PC-9 (cell line): ENCODE results near the gene MCM9. TPM values are rescaled to one million over a fixed set of nuclear protein-coding genes. Genes with fewer than 3 reads are reported as not detected.

Experiments
- BruUV-seq: library from RNA; stranded (reverse); fragments of 400-500 nt; replicated peaks from 2 replicates; lab custom pipeline; 2021; lab: Mats Ljungman, UMichigan
- CTCF ChIA-PET: fragments of 300-600 bp; sonication (Branson Sonifier 250); formaldehyde crosslinking; loops from one replicate; lab custom pipeline; 2022; ENCODE audit warnings: antibody characterized with exemption; lab: Charles Lee
- POLR2A ChIA-PET: fragments of 300-600 bp; sonication (Branson Sonifier 250); formaldehyde crosslinking; loops from one replicate; lab custom pipeline; 2022; ENCODE audit warnings: antibody characterized with exemption; ENCODE audit not compliant: unreplicated experiment; lab: Charles Lee
- DNase-seq, 2 experiments: peaks; one replicate each; pipeline versions ENCODE4 v3.0.0 to v3.0.0-alpha.2; 2015 to 2022; ENCODE audit warnings: mixed read lengths in 1 of 2
- H2AFZ ChIP-seq: fragments of 200-600 bp; sonication (generic); 2 replicates; pipeline ENCODE4 v1.8.1; 2017; ENCODE audit warnings: antibody characterized with exemption
- H3F3A ChIP-seq: fragments of 200-600 bp; sonication (generic); 2 replicates; pipeline ENCODE4 v1.8.1; 2017; ENCODE audit warnings: antibody characterized with exemption, mild to moderate bottlenecking, low read depth; ENCODE audit not compliant: insufficient read depth
- H3K27ac ChIP-seq: fragments of 200-600 bp; sonication (generic); 2 replicates; pipeline ENCODE4 v1.6.1; 2016; ENCODE audit warnings: mixed run types
- H3K27me3 ChIP-seq: fragments of 200-600 bp; sonication (generic); 2 replicates; pipeline ENCODE4 v1.6.1; 2016; ENCODE audit warnings: low read depth, mixed run types; ENCODE audit not compliant: insufficient read depth
- H3K36me3 ChIP-seq: fragments of 200-600 bp; sonication (generic); 2 replicates; pipeline ENCODE4 v1.6.1; 2016; ENCODE audit warnings: low read depth, mixed run types
- H3K4me1 ChIP-seq: fragments of 200-600 bp; sonication (generic); replicated peaks from 2 replicates; pipeline ENCODE4 v1.6.1; 2016; ENCODE audit warnings: mixed run types; ENCODE audit not compliant: insufficient read depth
- H3K4me2 ChIP-seq: fragments of 200-600 bp; sonication (generic); 2 replicates; pipeline ENCODE4 v1.6.1; 2017; ENCODE audit warnings: mixed run types
- H3K4me3 ChIP-seq: fragments of 200-600 bp; sonication (generic); 2 replicates; pipeline ENCODE4 v1.6.1; 2016; ENCODE audit warnings: mixed run types
- H3K79me2 ChIP-seq: fragments of 200-600 bp; sonication (generic); 2 replicates; pipeline ENCODE4 v1.6.1; 2017; ENCODE audit warnings: low read depth, mixed run types
- H3K9me2 ChIP-seq: fragments of 200-600 bp; sonication (generic); 2 replicates; pipeline ENCODE4 v1.8.1; 2017; ENCODE audit warnings: mild to moderate bottlenecking; ENCODE audit not compliant: insufficient read depth
- H3K9me3 ChIP-seq: fragments of 200-600 bp; sonication (generic); 2 replicates; pipeline ENCODE4 v1.8.1; 2016; ENCODE audit warnings: low read depth; ENCODE audit not compliant: insufficient read depth
- H4K20me1 ChIP-seq: fragments of 200-600 bp; sonication (generic); 2 replicates; pipeline ENCODE4 v1.8.1; 2017; ENCODE audit not compliant: insufficient read depth
- CTCF ChIP-seq: fragments of 200-600 bp; sonication (generic); conservative IDR thresholded peaks from 2 replicates; pipeline ENCODE4 v1.6.1; 2017; ENCODE audit warnings: mixed run types, antibody characterized with exemption, mild to moderate bottlenecking, moderate library complexity
- EZH2 ChIP-seq: fragments of 200-600 bp; sonication (generic); IDR thresholded peaks from 2 replicates; pipeline ENCODE4 v1.8.0; 2017; ENCODE audit warnings: antibody characterized with exemption, low read depth
- intact Hi-C: fragments of 100-400 bp; cut with micrococcal nuclease; formaldehyde crosslinking; loops from one replicate; pipeline ENCODE4 v1.10.0; 2022; ENCODE audit not compliant: unreplicated experiment
- total RNA-seq: library from RNA; stranded (reverse); gene quantifications from 2 replicates; pipeline ENCODE4 v1.2.3, GENCODE V29; 2021

MCM9 gene
- total RNA-seq, 1 experiment from 2014 or later: 18.1 TPM

GRCh38 chr6:118830691-118831090 lies 104.3 kb downstream of the MCM9 start:
- Histone ChIP-seq H3K27me3 (no peaks in the 10 kb centered on the region), H3K36me3 (0 out of 2 replicates have a peak, but pooled peaks cover 10% of the 10 kb centered on the region), H3K27ac (no peak overlapping the region), H3K4me1 (no peaks in the 10 kb centered on the region), H3F3A (no peaks in the 10 kb centered on the region), H3K79me2 (no peaks in the 10 kb centered on the region), H4K20me1 (no peaks in the 10 kb centered on the region), H3K4me3 (no peak overlapping the region), H3K4me2 (no peak overlapping the region), H2AFZ (no peak overlapping the region), H3K9me2 (no peaks in the 10 kb centered on the region), H3K9me3 (no peaks in the 10 kb centered on the region)
- TF ChIP-seq CTCF (no peak), EZH2 (no peak)
- CTCF ChIA-PET: no interaction called here
- POLR2A ChIA-PET: no interaction called here
- intact Hi-C loops: no loop called here
- BruUV-seq: no TSS peak
- no peak for DNase-seq

- Histone ChIP-seq H3K27me3 (no peaks in the 10 kb centered on the region), H3K9me3 (no peaks in the 10 kb centered on the region), H3K4me1 (no peaks in the 10 kb centered on the region), H3K36me3 (0 out of 2 replicates have a peak, but pooled peaks cover 10% of the 10 kb centered on the region), H3K9me2 (no peaks in the 10 kb centered on the region), H4K20me1 (no peaks in the 10 kb centered on the region), H3K79me2 (no peaks in the 10 kb centered on the region), H2AFZ (no peak overlapping the region), H3F3A (no peaks in the 10 kb centered on the region), H3K4me3 (no peak overlapping the region), H3K4me2 (no peak overlapping the region), H3K27ac (no peak overlapping the region)
- intact Hi-C loops: no loop called here
- ChIA-PET POLR2A (no interaction called here), CTCF (no interaction called here)
- no peak for DNase-seq
- BruUV-seq: no TSS peak
- no peak for TF ChIP-seq CTCF
- TF ChIP-seq EZH2: no peak
Observed at GRCh38 chr6:118829817-118830478, 105.0 kb downstream of the MCM9 start.

- CTCF ChIA-PET: no interaction called here
- 0 out of 2 replicates have a peak, but pooled peaks cover 10% of the 10 kb centered on the region for H3K36me3 ChIP-seq
Observed at GRCh38 chr6:118826096-118826495, 108.9 kb downstream of the MCM9 start.

More at GRCh38 chr6:118826096-118826495, 108.9 kb downstream of the MCM9 start:
- TF ChIP-seq EZH2 (no peak), CTCF (no peak)
- POLR2A ChIA-PET: no interaction called here
- no peaks in the 10 kb centered on the region for H3K27me3 ChIP-seq
- no peak overlapping the region for H3K4me3 ChIP-seq
- H3K9me3 ChIP-seq: no peaks in the 10 kb centered on the region
- no peak overlapping the region for H2AFZ ChIP-seq
- H3K79me2 ChIP-seq: no peaks in the 10 kb centered on the region
- BruUV-seq: no TSS peak
- no peak overlapping the region for H3K27ac ChIP-seq
- intact Hi-C loops: no loop called here
- DNase-seq: no peak
- no peaks in the 10 kb centered on the region for H3K9me2 ChIP-seq
- H3K4me2 ChIP-seq: no peak overlapping the region
- no peaks in the 10 kb centered on the region for H3F3A ChIP-seq
- H3K4me1 ChIP-seq: no peaks in the 10 kb centered on the region
- H4K20me1 ChIP-seq: no peaks in the 10 kb centered on the region
